Measurements from ENCODE around the gene FGFBP2.
"Not testable (repeated sequence)": the region's sequence is repeated elsewhere in the genome, so short reads cannot be mapped to it uniquely, and the experiment has no call there.

FGFBP2 gene

DNA sequence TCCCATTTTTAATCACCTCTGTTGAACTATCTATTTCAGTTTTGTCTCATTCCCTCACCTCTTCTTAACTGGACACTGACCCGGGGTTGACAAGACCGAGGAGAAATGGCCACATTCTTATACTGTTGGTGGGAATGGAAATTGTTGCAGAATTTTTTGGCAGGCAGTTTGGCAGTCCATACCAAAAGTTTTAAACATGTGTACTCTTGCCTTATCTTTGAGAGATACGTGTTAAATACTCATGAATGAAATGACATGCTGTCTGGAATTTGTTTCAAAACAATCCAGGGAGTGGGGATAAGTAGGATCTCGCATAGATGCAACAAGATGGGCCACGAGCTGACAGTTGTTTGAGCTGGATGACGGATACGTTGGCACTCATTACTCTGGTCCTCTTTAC is 36.5 kb downstream of the FGFBP2 start:
- no peak for DNase-seq

- DNase-seq: no peak
Measured at GRCh38 chr4:15925830-15926229, 37.1 kb downstream of the FGFBP2 start.

DNA sequence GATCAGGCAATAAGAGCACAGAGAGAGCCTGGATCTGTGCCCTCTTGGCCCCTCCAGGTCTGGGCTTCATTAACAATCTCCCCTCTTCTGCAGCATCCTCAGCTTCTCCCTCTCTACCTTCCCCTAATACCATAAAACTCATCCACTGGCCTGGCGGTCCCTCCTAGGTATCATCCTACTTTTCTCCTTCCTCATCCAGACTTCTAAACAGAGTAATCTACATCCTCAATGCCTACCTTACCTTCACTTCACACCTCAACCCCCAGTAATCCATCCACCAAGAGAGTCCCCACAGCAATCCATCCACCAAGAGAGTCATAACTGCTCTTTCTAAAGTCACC is 41.4 kb downstream of the FGFBP2 start:
- DNase-seq: no peak

DNA sequence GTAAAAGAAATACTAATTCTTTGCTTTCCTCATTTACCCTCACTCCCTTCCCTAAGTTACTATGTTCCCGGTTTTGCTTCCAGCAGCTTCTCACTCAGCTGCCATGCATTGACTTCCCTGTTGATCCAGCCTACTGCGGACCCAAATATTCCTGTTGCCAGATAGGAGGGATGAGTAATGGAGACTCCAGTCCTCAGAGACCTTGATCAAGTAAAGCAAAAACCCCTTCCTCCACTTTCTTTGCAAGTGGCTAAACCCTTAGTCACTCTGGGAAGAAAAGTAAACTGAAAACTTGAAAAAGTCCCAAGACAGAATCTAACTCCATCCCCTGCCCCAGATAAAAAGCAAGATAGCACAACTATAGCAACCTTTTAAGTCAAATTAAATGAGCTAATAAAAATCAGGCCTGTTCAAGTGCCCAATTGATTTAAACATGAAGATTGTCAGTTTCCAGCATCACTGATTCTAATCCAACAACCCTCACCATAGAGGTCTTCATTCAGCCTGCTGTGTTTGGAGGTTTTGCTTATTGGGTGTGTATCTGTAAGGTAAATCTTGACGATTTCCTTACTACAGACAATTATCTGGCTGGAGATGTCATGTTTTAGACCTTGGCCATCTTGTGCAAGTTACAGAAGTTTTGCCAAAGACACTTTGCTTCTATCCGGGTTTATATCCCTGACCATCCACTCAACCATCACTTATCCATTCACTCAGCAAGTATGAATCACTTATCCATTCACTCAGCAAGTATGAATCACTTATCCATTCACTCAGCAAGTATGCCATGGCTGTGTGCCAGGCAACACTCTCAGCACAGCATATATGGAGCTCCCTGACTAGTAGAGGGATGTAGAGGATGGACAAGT is 42.0 kb downstream of the FGFBP2 start:
- DNase-seq: no peak

GRCh38 chr4:15918484-15919129 is 44.4 kb downstream of the FGFBP2 start:
- no peak for DNase-seq

DNA sequence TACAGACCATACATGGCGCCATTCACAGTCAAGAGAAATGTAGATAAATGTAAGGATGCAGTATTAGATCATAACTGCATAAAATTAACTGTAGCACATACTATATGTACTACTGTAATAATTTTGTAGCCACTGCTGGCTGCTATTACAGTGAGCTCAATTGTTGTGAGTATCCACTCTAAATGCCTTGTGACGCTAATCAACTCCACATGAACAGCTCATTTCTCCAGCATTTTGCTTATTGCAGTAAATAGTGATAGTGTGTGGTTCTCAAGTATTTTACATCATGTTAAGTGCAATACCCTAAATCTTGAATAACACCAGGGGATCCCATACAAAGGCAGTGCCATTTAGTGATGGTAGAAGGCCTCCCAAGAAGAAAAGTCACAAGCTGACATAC is 45.7 kb downstream of the FGFBP2 start:
- DNase-seq: no peak

DNA sequence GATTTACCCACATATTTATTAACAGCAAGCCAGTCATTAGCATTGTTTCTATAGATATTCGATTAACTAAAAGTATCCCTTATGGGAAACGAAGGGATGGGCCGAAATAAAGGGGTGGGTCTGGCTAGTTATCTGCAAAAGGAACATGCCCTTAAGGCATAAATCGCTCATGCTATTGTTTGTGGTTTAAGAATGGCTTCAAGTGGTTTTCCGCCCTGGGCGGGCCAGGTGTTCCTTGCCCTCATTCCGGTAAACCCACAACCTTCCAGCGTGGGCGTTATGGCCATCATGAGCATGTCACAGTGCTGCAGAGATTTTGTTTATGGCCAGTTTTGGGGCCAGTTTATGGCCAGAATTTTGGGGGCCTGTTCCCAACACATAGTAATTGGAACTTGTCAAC is 46.6 kb downstream of the FGFBP2 start:
- DNase-seq: not testable (repeated sequence)

- DNase-seq: no peak
Measured at GRCh38 chr4:15914736-15915135, 48.2 kb downstream of the FGFBP2 start.

DNA sequence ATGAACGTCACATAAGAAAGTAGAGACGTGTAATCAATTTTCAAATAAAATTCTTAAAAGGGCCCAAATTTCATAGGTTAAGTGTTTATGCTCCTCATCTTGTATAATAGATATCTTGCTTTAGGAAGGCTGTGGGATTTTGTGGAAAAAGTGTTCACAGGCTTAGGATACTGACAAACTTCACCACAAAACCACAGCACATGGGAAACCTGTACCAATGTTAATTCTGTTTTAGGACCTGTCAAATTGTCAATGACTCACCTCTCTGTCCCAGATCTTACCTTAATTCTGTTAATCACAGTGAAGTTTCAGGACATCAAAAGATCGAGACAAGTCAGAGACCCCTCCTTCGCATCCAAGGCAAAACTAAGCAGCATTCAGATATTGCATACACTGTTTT is 48.7 kb downstream of the FGFBP2 start:
- DNase-seq: no peak

- no peak for DNase-seq
Measured at GRCh38 chr4:15913631-15913970, 49.4 kb downstream of the FGFBP2 start.

GRCh38 chr4:15912961-15913630 is 49.9 kb downstream of the FGFBP2 start:
- no peak for DNase-seq

- no peak for DNase-seq
Measured at GRCh38 chr4:15912236-15912635, 50.7 kb downstream of the FGFBP2 start.

Measured in retina (tissue), 1 donor.